Bronchial epithelial cell (primary cell): ENCODE measurements around the gene CHCHD4. TPM values are rescaled to one million over a fixed set of nuclear protein-coding genes. Genes with fewer than 3 reads are reported as not detected.
A peak's percentile ranks its signal among the peaks of the same experiment; 100 is the strongest.

Source experiments
- DNase-seq: peaks from one replicate; pipeline ENCODE4 v3.0.0-alpha.2; 2010; ENCODE audit warnings: low read depth
- FAIRE-seq: peaks from 2 replicates; lab custom pipeline; 2011; peaks lifted over from hg19 to GRCh38; lab: Jason Lieb, UNC
- H3K27me3 ChIP-seq: 2 replicates; pipeline ENCODE4 v1.5.1; 2011; ENCODE audit warnings: low read length; ENCODE audit not compliant: control insufficient read depth, insufficient read depth
- H3K36me3 ChIP-seq: 2 replicates; pipeline ENCODE4 v1.5.1; 2011; ENCODE audit warnings: low read length; ENCODE audit not compliant: control insufficient read depth, insufficient read depth
- H3K4me3 ChIP-seq: 2 replicates; pipeline ENCODE4 v1.5.1; 2011; ENCODE audit warnings: mild to moderate bottlenecking, low read depth, low read length, control low read depth
- total RNA-seq: library from RNA; depleted of rRNA; stranded (reverse); fragments of >200 nt; gene quantifications from 2 replicates; pipeline ENCODE4 v1.2.1, GENCODE V29; 2014
- TF ChIP-seq, protein P1 (sequence below): IDR thresholded peaks from 2 replicates; pipeline ENCODE4 v1.5.1; 2011; ENCODE audit warnings: mild to moderate bottlenecking, moderate library complexity, low read length, control low read depth, inconsistent platforms; ENCODE audit not compliant: insufficient read depth, severe bottlenecking

Gene CHCHD4
- total RNA-seq, 1 donor from 2014 or later = 32.1 TPM

DNA sequence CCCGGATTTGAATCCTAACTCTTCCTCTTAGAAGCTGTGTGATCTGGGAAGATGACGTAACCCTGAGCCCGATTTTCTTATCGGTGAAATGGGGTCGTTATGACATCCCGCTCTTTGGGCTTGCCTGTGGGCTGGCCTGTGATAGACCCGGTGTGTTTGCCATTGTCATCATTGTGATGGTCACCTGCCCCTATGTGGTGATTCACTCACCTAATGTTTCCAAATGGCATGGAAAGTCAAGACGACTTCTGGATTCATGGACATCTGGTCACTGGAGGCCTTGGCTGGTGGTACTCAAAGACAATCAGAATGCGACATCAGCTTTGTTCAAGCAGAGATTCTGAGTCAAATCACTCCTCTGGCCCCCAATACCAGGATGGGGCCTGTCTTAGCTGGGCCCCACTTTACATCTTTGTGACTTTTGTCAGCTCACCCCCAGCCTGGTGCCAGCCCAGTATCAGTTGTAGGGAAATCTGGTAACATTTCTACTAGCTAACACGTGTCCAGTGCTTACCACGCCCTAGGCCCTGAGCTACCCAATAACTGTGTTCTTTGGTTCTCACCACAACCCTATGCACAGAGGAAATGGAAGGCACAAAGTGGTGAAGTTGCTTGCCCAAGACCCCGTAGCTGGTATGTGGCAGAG lies 3.0 kb upstream of the CHCHD4 start:
- Histone ChIP-seq H3K27me3 (no peaks in the 10 kb centered on the region), H3K4me3 (no peak overlapping the region), H3K36me3 (peaks cover 35% of the 10 kb centered on the region)
- TF ChIP-seq, protein P1, sequence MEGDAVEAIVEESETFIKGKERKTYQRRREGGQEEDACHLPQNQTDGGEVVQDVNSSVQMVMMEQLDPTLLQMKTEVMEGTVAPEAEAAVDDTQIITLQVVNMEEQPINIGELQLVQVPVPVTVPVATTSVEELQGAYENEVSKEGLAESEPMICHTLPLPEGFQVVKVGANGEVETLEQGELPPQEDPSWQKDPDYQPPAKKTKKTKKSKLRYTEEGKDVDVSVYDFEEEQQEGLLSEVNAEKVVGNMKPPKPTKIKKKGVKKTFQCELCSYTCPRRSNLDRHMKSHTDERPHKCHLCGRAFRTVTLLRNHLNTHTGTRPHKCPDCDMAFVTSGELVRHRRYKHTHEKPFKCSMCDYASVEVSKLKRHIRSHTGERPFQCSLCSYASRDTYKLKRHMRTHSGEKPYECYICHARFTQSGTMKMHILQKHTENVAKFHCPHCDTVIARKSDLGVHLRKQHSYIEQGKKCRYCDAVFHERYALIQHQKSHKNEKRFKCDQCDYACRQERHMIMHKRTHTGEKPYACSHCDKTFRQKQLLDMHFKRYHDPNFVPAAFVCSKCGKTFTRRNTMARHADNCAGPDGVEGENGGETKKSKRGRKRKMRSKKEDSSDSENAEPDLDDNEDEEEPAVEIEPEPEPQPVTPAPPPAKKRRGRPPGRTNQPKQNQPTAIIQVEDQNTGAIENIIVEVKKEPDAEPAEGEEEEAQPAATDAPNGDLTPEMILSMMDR = no peak
- no peak for FAIRE-seq
- DNase-seq = no peak

DNA sequence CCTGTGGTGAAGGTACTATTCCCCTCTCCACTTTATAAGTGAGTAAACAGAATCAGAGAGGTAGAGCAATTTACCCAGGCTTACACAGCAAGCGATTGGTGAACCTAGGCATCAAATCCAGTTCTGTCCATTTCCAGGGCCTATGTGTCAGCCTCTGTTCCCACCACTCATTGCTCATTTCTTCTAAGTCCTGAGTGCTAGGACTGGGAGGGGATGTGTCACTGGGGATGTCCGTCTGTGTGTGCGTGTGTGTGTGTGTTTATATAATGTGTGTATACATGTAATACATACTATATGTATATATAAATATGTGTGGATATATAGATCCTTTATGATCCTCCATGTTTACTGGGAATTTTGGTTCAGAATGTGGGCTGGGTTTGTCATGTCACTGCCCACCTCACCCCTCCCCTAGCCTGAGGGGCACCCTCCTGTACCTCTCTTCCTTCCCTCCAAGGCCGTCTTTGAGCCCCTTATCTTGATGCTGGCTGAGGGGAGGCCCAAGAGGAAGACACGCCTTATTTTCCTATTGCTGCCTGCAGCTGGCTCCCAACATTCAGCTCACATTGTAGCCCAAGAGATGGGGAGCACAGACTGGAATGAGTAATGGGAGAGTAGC lies 2.3 kb upstream of the CHCHD4 start:
- no peak for FAIRE-seq
- no peak overlapping the region for H3K4me3 ChIP-seq
- H3K36me3 ChIP-seq = peaks cover 30% of the 10 kb centered on the region
- TF ChIP-seq, protein P1 = no peak
- no peaks in the 10 kb centered on the region for H3K27me3 ChIP-seq
- no peak for DNase-seq

DNA sequence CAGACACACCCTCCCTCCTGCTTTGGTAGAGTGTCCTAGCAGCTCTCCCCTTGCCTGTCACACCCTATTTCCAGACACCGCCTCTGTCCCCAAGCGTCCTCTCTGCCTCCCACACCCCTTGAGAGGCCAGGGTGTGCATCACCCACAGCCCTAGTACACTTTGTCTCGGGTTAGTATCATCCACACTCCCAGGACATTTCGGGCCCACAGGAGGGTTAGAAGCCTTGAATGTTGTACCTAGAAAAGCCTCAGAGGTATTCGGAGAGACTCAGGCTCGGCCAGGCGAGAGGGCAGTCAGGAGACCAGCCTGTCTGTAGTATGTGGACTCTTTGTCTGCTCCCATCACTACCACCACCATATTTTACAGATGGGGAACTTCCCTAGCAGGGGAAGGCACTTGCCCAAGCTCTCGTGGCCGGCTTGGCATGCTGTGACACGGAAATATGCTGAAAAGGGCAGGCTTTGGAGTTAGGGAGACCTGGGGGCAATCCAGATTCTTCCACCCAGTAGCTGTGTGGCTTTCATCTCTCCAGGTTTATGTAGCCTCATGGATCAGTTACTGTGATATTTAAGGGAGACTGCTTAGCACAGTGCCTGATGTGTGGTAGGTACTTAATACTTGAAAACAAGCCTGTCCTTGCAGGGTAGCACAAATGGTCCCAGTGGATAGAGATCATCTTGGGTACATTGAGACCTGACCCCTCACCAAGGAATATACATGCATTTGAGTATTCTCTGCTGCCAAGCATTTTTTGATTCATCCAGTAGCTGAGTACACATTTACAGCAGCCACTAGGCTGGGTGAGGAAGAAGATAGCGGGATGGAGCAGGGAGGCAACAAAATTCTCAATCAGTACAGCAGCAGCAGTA lies 1.6 kb upstream of the CHCHD4 start:
- no peaks in the 10 kb centered on the region for H3K27me3 ChIP-seq
- H3K4me3 ChIP-seq = peak overlapping the region; percentile 87
- DNase-seq (no peak), FAIRE-seq (no peak)
- TF ChIP-seq, protein P1 = no peak
- peaks cover 27% of the 10 kb centered on the region for H3K36me3 ChIP-seq

DNA sequence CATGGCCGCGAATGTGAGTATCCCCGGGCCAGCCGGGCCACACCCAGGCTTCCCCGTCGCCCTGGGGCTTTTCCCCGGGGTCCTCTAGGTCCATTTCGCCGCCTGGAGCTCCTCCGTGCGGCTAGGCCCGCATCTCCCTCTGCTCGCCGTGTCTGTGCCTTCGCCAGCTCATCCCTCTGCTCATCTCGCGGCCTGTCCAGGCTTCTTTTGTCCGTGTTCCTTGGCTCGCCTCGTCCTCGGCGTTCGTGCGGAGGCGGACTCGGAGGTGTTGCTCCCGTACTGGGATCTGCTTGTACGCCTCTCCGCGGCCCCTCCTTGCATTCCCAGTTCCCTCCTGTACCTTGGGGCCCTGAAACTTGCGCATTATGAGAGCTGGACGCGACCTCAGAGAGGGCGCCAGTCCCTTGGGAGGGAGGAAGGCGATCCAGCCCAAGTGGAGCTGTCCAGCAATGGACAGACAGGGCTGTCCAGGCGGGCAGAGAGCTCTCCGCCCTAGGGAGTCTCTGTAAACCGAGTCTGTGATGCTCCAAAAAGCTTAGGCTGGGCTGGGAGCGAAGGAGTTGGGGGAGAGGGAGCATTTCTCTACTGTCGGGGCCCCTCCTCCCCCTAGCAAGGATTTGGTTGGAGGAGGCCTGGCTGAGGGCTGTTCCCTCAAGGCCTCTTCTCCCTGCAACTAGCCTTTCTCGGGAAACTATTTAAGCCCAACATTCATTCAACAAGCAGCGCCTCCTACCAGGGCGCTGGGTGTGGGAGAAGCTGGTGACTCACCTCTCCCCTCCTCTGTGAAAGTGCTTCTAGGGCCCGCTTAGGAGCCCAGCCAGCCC lies 735 bp upstream of the CHCHD4 start:
- H3K27me3 ChIP-seq = no peaks in the 10 kb centered on the region
- H3K36me3 ChIP-seq = peaks cover 19% of the 10 kb centered on the region
- FAIRE-seq = no peak
- TF ChIP-seq, protein P1 = peak; percentile 42
- H3K4me3 ChIP-seq = peak overlapping the region; percentile 87
- DNase-seq = peak; percentile 93

DNA sequence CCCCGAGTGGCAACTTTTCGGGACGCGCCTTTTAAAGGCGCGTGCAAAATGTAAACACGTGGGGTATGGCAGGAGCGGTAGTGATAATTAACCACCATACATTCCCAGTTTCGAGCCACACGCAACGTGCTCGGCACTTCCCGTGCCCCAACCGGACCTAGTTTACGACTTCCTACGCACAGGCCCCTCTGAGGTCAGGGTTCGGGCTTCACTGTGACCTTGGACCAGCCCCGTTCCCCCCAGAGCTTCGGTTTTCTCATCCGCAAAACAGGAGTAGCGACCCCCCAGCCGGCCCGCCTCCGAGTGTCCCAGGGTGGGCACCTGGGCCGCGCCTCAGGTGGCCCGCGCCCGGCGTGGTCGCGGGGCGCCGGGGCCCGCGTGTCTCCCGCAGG lies 451 bp downstream of the CHCHD4 start:
- Histone ChIP-seq H3K4me3 (peak overlapping the region; percentile 87), H3K36me3 (peaks cover 13% of the 10 kb centered on the region), H3K27me3 (no peaks in the 10 kb centered on the region)
- no peak for FAIRE-seq
- TF ChIP-seq, protein P1 = no peak
- no peak for DNase-seq
